NCI-H446 treated with DMSO at 0.1 percent for 48 hours (cell line): Measurements from ENCODE around the gene MTUS2.
"Not testable (repeated sequence)": the region's sequence is repeated elsewhere in the genome, so short reads cannot be mapped to it uniquely, and the experiment has no call there.

Source experiments
- DNase-seq: peaks from one replicate; lab custom pipeline; 2025; lab: John Stamatoyannopoulos, UW

MTUS2 gene

GRCh38 chr13:29162638-29163235, 342.6 kb downstream of the MTUS2 start:
- no peak for DNase-seq

DNA sequence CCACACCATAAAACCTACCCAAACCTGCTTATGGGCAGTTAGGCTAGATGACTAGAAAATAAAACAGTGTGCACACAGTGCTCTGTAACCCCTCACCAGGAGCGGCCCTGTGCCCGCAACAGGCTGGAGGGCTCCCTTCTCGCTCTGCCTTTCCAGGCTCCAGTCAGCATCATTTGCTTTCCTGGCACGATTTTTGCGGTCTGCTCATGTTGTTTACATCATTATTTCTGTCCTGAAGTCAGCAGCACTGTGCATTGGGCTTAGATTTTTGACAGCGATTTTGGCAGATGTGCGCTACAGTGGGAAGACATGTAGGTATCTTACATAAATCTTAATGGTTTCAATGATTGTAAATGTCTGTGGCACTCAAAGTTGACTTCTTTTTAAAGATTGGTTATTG, 344.0 kb downstream of the MTUS2 start:
- no peak for DNase-seq

GRCh38 chr13:29165216-29165615, 345.1 kb downstream of the MTUS2 start:
- no peak for DNase-seq

- DNase-seq = no peak
Measured at GRCh38 chr13:29165840-29166239, 345.7 kb downstream of the MTUS2 start.

DNA sequence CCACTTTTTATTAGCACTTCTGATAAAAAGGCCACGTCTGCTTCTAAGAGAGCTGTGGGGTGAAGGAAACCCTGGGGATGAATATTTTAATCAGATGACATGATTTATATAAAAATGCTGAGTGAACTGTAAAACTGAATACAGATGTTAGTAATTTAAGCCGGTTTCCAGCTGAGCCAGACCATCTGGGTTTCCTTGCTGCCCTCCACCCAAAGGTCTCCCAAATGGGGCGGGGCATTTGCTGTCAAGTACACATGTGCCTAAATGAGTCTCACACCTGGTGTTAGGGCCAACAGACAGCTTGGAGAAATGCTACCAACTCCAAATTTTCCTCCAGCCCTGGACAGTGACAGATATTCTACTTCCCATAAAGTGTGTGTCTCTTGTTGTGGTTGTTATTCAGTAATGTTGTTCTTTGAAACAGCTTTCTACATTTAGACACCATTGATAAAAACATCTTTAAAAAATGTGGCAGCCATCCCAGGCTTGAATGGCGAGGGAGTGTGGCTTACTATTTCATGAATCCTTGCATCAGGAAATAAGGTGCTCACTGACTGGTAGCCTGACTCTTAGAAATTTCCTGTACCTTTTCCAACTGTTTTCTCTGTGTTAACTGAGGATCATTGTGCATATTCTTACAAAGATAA, 350.4 kb downstream of the MTUS2 start:
- no peak for DNase-seq

GRCh38 chr13:29171244-29171643, 351.1 kb downstream of the MTUS2 start:
- DNase-seq = no peak

- no peak for DNase-seq
Measured at GRCh38 chr13:29174093-29174492, 354.0 kb downstream of the MTUS2 start.

DNA sequence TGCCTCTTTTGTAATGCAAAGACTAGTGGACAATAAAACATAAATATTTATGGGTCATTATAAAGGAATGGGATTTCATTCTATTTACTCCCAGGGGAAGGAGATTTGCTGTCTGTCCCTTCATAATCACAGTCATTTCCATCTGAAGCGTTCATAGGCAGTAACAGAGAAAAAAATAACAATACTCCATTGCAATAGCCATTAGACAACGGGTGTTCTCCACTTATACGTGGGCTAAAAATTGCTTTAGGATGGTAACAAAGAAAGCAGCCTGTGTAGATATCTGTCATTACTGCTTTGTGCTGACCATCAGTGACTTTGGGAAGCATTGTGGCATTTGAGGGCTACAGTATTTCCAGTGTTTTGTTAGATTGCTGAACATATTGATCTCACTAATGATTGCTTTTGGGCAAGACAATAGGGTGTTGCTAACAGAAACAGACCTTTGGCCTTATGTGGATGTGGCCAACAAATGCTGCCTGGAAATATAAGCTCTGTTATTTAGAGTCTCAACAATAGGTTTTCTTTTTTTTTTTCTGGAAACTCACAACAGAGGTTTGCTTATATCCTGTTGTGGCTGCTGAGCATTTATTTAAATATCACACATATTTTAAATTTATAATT, 355.2 kb downstream of the MTUS2 start:
- no peak for DNase-seq

DNA sequence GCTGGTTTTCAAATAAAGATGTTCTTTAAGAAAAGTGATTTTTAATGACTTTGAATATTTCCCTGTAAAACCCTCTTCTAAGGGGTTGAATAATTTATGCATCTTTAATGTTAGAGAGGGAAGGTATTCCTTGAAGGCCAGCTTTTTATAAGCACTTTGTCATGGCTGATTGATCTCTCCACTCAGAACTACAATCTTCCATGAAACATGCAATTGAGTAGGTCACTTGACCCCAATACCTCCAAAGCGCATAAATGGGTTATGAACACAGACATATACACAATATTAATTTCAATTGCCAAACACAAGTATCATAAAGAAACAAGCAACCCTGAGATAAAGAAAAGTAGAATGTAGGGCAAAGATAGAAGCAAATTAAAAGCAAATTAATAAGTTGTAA, 359.9 kb downstream of the MTUS2 start:
- DNase-seq = no peak

DNA sequence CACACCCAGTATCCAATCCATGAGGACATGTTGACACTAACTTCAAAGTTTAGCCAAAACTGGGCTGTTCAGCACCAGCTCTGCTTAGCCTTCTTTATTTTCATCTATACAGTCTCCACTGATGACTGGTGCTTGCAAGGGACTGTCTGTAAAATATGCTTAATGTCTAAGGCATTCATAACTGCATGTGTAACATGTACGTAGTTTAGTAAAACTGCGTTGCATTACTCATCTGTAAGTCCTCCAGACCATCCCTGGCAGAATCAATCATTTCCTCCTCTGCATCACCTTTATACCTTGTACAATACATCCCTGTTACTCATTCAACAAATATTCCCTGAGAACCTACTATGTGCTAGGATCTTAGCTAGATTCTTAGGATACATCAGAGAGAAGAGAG, 362.1 kb downstream of the MTUS2 start:
- DNase-seq = no peak

DNA sequence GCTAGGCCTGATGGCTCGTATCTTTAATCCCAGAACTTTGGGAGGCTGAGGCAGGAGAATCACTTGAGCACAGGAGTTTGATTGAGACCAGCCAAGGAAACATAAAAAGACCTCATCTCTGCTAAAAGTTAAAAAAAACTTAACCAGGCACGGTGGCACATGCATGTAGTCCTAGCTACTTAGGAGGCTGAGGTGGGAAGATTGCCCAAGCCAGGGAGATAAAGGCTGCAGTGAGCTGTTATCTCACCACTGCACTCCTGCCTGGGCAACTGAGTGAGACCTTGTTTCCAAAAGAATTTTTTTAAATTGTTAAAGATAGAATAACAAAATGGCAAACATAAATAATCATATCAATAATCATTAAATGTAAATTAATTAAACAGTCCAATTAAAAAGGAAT, 365.8 kb downstream of the MTUS2 start:
- DNase-seq = no peak

- DNase-seq = no peak
Measured at GRCh38 chr13:29187584-29187983, 367.4 kb downstream of the MTUS2 start.

- DNase-seq = no peak
Measured at GRCh38 chr13:29190298-29190697, 370.2 kb downstream of the MTUS2 start.

DNA sequence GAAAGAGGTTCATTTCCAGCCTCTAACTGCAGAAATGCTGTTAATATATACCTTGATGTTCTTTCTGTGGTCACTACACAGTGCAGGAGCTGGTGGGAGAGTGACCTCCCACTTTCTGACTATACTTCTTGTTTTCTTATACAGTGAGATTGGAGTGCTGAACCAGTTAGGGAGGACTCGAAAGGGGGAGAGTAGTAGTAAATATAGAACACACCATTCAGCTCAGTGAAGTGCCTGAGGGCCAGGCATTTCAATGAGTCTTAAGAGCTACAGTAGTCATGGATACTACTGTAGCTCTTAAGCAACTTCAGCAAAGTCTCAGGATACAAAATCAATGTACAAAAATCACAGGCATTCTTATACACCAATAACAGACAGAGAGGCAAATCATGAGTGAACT, 372.9 kb downstream of the MTUS2 start:
- no peak for DNase-seq

DNA sequence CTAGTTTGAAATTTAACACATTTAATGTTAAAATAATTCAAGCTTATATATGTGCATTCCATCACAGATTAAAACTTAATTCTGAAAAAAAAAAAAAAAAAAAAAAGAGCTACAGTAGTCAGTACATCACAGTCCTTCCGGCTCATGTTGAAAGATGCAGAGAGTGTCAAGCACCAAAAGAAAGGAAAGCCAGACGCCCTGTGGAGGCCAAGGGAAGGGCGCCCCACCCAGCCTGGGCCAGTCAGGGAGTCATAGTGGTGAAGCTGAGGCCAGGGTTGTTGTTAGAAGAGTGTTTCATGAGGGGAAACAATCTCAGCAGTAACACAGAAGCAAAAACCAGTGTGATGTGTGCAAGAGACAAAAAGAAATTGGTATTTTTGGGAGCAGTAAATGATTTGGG, 375.3 kb downstream of the MTUS2 start:
- DNase-seq = no peak

GRCh38 chr13:29196409-29197074, 376.4 kb downstream of the MTUS2 start:
- DNase-seq = no peak

DNA sequence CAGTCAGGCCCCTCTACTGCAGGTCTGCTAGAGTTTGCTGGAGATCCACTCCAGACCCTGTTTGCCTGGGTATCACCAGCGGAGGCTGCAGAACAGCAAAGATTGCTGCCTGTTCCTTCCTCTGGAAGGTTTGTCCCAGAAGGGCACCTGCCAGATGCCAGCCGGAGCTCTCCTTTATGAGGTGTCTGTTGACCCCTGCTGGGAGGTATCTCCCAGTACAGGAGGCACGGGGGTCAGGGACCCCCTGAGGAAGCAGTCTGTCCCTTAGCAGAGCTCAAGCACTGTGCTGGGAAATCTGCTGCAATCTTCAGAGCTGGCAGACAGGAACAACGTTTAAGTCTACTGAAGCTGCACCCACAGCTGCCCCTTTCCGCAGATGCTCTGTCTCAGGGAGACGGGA, 382.6 kb downstream of the MTUS2 start:
- not testable (repeated sequence) for DNase-seq

- DNase-seq = no peak
Measured at GRCh38 chr13:29204651-29205050, 384.5 kb downstream of the MTUS2 start.

- DNase-seq = no peak
Measured at GRCh38 chr13:29210676-29211075, 390.5 kb downstream of the MTUS2 start.

DNA sequence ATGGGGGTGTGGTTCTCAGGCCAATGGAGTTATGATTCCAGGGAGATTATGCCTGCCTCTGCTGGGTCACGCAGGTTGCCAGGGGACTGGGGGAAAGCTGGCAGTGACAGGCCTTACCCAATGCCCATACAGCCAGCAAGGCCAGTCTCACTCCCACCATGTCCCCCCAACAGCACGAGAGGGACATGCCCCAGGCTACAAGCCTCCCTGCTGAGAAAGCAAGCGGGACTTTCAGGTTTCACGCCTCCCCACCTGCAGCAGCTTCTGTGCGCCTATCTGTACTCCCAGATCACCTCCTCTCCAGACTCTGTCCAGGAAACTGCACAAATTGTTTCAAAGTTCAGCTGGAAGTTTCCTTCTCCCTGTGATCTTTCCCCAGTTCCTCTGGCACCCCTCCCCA, 391.0 kb downstream of the MTUS2 start:
- DNase-seq = not testable (repeated sequence)

- no peak for DNase-seq
Measured at GRCh38 chr13:29222458-29222857, 402.3 kb downstream of the MTUS2 start.

DNA sequence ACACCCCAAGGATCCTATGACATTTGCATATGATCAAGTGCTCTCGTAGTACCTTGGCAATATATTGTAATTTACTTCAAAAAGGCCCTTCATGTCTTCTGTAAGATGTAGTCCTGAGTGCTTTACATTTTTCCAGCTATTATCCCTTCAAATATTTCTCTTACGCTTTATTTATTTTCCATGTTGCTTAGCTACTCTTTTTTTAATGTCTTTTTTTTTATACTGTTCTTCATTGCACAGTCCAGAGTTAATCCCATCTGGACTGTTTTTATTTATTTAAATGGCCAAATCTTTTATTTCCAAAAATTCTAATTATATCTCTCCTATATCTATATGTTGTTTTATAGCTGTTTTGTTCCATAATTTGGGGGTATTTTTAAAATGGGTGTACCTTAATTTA, 404.1 kb downstream of the MTUS2 start:
- DNase-seq = no peak

- no peak for DNase-seq
Measured at GRCh38 chr13:29227576-29227975, 407.4 kb downstream of the MTUS2 start.
